ENCODE results near the gene E2F2. TPM values are rescaled to one million over a fixed set of nuclear protein-coding genes. Genes with fewer than 3 reads are reported as not detected.

The E2F2 gene
- polyA plus RNA-seq, 1 donor (not counting 4 experiments of a cell fraction or from before 2014, with no cell fraction given): 0.05 TPM

DNA sequence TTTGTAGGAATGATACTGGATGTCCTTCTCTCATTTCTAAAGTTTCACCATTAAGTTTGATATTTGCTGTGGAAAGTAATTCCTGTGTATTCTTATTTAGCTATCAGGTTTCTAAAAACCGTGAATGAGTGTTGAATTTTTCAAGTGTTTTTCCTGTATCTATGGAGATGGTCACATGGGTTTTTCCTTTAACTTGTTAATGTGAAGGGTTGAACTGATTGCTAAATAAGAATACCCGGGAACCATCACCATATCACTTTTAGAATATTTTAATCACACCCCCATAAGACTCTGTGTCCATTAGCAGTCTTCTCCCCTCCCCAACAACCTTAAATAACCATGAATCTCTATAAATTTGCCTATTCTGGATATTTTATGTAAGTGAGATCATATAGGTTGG lies 30.6 kb downstream of the E2F2 start:
- Histone ChIP-seq H3K9me1 (ENCODE audit: control insufficient read depth, extremely low read depth, insufficient read depth, low read length) (no peaks in the 10 kb centered on the region), H3K79me2 (ENCODE audit: control insufficient read depth, insufficient read depth, low read length) (no peaks in the 10 kb centered on the region), H3K4me2 (ENCODE audit: control insufficient read depth, extremely low read depth, insufficient read depth, low read depth, low read length) (no peak overlapping the region), H3K27ac (ENCODE audit: control insufficient read depth, insufficient read depth, low read length) (no peak overlapping the region), H3K27me3 (ENCODE audit: control insufficient read depth, extremely low read depth, insufficient read depth, low read length) (no peaks in the 10 kb centered on the region), H3K4me3 (ENCODE audit: control insufficient read depth in 2 of 3, extremely low read depth in 1 of 3, insufficient read depth in 2 of 3, low read depth in 1 of 3, low read length in 3 of 3) (no peak overlapping the region), H4K20me1 (ENCODE audit: control insufficient read depth, extremely low read depth, insufficient read depth, low read length) (no peaks in the 10 kb centered on the region), H2AFZ (ENCODE audit: control insufficient read depth, low read length) (no peak overlapping the region), H3K9me3 (ENCODE audit: control insufficient read depth, low read depth, low read length) (no peaks in the 10 kb centered on the region), H3K36me3 (ENCODE audit: control insufficient read depth in 2 of 2, extremely low read depth in 1 of 2, insufficient read depth in 2 of 2, low read length in 2 of 2) (no peaks in the 10 kb centered on the region), H3K9ac (ENCODE audit: control insufficient read depth, extremely low read depth, insufficient read depth, low read length) (no peak overlapping the region), H3K4me1 (ENCODE audit: control insufficient read depth, extremely low read depth, insufficient read depth, low read length) (no peaks in the 10 kb centered on the region)
- dilution Hi-C loops (cut with MboI; ENCODE audit: extremely low pct_ligation_motif_present, low sequenced_read_pairs): no loop called here
- DNase-seq (ENCODE audit: low read depth, low spot score) (no peak), FAIRE-seq (no peak)
- no peak for TF ChIP-seq EZH2 (IDR thresholded peaks at IDR 0.05; ENCODE audit: low read length)
- TF ChIP-seq, protein P1, sequence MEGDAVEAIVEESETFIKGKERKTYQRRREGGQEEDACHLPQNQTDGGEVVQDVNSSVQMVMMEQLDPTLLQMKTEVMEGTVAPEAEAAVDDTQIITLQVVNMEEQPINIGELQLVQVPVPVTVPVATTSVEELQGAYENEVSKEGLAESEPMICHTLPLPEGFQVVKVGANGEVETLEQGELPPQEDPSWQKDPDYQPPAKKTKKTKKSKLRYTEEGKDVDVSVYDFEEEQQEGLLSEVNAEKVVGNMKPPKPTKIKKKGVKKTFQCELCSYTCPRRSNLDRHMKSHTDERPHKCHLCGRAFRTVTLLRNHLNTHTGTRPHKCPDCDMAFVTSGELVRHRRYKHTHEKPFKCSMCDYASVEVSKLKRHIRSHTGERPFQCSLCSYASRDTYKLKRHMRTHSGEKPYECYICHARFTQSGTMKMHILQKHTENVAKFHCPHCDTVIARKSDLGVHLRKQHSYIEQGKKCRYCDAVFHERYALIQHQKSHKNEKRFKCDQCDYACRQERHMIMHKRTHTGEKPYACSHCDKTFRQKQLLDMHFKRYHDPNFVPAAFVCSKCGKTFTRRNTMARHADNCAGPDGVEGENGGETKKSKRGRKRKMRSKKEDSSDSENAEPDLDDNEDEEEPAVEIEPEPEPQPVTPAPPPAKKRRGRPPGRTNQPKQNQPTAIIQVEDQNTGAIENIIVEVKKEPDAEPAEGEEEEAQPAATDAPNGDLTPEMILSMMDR (optimal IDR thresholded peaks at IDR 0.05 in 1 of 3, IDR thresholded peaks at IDR 0.05 in 1 of 3, conservative IDR thresholded peaks at IDR 0.05 in 1 of 3; ENCODE audit: extremely low read depth in 1 of 3, insufficient read depth in 2 of 3, low read length in 3 of 3): no peak

GRCh38 chr1:23497777-23498439 lies 33.1 kb downstream of the E2F2 start:
- Histone ChIP-seq H2AFZ (ENCODE audit: control insufficient read depth, low read length) (no peak overlapping the region), H3K9me1 (ENCODE audit: control insufficient read depth, extremely low read depth, insufficient read depth, low read length) (no peaks in the 10 kb centered on the region), H3K4me1 (ENCODE audit: control insufficient read depth, extremely low read depth, insufficient read depth, low read length) (no peaks in the 10 kb centered on the region), H3K79me2 (ENCODE audit: control insufficient read depth, insufficient read depth, low read length) (no peaks in the 10 kb centered on the region), H3K4me2 (ENCODE audit: control insufficient read depth, extremely low read depth, insufficient read depth, low read depth, low read length) (no peak overlapping the region), H3K9me3 (ENCODE audit: control insufficient read depth, low read depth, low read length) (no peaks in the 10 kb centered on the region), H3K36me3 (ENCODE audit: control insufficient read depth in 2 of 2, extremely low read depth in 1 of 2, insufficient read depth in 2 of 2, low read length in 2 of 2) (no peaks in the 10 kb centered on the region), H3K9ac (ENCODE audit: control insufficient read depth, extremely low read depth, insufficient read depth, low read length) (no peak overlapping the region), H3K27ac (ENCODE audit: control insufficient read depth, insufficient read depth, low read length) (no peak overlapping the region), H3K27me3 (ENCODE audit: control insufficient read depth, extremely low read depth, insufficient read depth, low read length) (no peaks in the 10 kb centered on the region), H3K4me3 (ENCODE audit: control insufficient read depth in 2 of 3, extremely low read depth in 1 of 3, insufficient read depth in 2 of 3, low read depth in 1 of 3, low read length in 3 of 3) (no peak overlapping the region), H4K20me1 (ENCODE audit: control insufficient read depth, extremely low read depth, insufficient read depth, low read length) (no peaks in the 10 kb centered on the region)
- no peak for TF ChIP-seq EZH2 (IDR thresholded peaks at IDR 0.05; ENCODE audit: low read length)
- TF ChIP-seq, protein P1 (optimal IDR thresholded peaks at IDR 0.05 in 1 of 3, IDR thresholded peaks at IDR 0.05 in 1 of 3, conservative IDR thresholded peaks at IDR 0.05 in 1 of 3; ENCODE audit: extremely low read depth in 1 of 3, insufficient read depth in 2 of 3, low read length in 3 of 3): no peak
- DNase-seq (ENCODE audit: low read depth, low spot score) (no peak), FAIRE-seq (no peak)
- dilution Hi-C loops (cut with MboI; ENCODE audit: extremely low pct_ligation_motif_present, low sequenced_read_pairs): no loop called here

Data from keratinocyte (primary cell).